Stimulated activated CD4-positive, alpha-beta T cell treated with anti-CD3 and anti-CD28 coated beads, TNF-alpha, amount 100 ng/mL, for 24 hours (primary cell): ENCODE measurements around the gene IGF2R.
"Not testable (repeated sequence)": the region's sequence is repeated elsewhere in the genome, so short reads cannot be mapped to it uniquely, and the experiment has no call there.

Experiments
- DNase-seq, 3 experiments: peaks; one replicate each; pipeline ENCODE4 v3.0.0-alpha.2; 2020; ENCODE audit warnings: low read depth in 3 of 3

Gene IGF2R

GRCh38 chr6:160071805-160072690 is 103.2 kb downstream of the IGF2R start:
- DNase-seq, result no peak

DNA sequence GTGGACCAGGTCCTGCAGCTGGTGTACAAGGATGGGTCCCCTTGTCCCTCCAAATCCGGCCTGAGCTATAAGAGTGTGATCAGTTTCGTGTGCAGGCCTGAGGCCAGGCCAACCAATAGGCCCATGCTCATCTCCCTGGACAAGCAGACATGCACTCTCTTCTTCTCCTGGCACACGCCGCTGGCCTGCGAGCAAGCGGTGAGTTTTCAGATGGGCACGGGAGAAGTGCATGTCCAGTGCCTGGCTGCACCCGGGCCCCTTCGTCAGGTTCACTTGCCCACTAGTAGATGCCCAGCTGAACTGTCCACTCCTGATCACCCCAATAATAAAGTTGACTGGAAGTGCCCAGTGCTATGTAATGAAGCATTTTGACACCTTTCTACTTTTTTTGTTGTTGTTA is 104.4 kb downstream of the IGF2R start:
- no peak for DNase-seq

DNA sequence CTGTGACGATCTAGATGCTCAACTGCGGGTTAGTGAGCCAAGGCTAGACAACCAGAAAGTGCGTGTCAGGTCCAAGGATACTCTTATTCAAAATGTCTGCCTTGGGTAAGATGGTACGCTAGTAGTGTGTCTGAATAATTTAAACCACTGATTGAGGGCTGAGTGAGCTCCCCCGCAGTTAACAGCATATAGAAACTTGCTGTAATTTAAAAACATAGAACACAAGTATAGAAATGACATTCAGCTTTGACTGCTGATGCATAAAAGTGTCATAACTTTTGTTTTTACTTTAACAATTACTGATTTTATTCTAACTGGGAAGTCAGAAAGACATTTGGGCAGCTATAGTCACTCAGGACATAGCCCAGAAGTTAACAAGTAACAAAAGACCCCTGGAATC is 107.1 kb downstream of the IGF2R start:
- DNase-seq, result no peak

DNA sequence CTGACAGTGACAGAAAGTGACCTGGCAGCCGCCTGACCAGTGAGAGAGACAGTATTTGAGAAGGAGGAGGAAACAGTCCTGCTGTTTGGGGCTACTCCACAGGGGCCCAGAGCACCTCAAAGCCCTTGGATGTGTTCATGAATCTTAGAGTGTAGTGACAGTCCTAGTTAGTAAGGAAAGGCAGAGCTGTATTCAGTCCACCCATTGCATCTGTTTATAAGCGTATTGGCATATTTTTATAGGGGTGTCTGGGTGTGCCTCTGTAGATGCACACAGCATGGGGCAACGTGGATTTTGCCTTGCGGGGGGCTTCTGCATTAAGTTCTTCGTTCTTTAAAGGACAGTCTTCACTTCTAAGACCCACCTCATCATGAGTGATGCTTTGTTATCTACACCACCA is 108.1 kb downstream of the IGF2R start:
- no peak for DNase-seq

GRCh38 chr6:160077526-160077925 is 108.6 kb downstream of the IGF2R start:
- DNase-seq, result no peak

- DNase-seq, result no peak
Measured at GRCh38 chr6:160078883-160079685, 110.2 kb downstream of the IGF2R start.

DNA sequence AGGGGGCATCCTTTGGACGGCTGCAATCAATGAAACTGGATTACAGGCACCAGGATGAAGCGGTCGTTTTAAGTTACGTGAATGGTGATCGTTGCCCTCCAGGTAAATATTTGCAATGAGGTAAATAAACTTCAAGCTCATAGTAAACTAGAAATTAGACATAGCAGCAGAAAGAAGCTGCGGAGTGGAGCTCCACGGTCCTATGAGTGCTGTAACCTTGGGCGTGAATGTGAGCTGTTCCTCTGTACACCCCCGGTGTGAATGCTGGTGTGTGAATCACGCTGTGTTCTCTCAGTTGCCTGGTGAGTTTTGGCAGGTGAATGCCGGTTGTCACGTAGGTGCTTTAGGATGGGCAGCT is 110.8 kb downstream of the IGF2R start:
- no peak for DNase-seq

DNA sequence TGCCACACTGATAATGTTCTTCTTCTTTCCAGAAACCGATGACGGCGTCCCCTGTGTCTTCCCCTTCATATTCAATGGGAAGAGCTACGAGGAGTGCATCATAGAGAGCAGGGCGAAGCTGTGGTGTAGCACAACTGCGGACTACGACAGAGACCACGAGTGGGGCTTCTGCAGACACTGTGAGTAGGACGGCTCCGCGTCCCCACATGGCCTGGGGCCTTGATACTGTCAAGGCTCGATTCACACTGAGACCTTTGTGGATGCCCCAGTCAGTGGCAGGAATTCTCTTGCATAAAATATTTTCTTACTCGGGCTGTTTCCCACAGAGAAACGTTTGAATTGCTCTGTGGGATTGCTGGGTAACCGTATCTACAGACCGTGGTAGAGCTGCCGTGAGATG is 111.2 kb downstream of the IGF2R start:
- DNase-seq, result no peak

- no peak for DNase-seq
Measured at GRCh38 chr6:160081398-160081797, 112.5 kb downstream of the IGF2R start.

DNA sequence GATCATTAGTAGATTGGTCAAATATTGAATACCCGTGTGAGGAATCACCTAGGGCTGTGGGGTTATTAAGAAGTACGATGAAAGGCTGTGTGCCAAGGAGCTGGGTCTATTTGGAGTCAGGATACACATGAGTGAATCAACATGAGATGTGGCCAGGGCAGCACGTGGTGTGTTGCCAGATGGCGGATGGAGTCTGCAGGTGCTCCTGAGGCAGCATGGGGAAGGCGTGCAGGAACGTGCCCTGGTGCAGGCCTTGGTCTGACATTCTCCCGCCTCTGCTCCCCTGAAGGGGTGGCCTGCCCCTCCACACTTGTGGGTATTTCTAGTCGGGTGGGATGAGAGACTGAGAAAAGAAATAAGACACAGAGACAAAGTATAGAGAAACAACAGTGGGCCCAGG is 113.7 kb downstream of the IGF2R start:
- DNase-seq, result no peak

DNA sequence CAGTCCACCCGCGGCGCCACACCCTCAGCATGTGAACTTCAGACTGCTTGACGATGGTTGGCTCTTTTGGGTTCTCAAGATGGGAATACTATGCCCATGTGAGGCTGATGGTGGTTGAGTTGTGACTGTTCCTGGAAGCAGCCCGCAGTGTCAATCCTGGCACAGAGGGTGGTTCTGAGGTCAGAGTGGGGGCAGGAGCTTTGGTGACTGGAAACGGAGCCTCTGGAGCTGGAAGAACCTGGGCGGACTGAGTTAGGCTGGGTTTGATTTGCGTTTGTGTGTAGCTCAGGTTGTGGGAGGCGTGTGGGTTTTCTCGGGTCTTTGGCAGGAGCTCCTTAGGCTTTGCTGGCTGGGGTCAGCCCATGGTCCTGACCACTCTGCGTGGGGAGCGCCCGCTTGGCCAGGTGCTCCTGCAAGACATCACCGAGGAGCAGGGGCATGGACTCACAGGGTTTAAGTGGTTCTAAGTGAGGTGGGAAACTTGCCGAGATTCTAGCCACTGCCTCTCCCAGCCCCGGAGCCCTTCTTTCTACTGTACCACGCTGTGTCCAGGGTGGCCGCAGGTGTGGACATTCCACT is 115.4 kb downstream of the IGF2R start:
- DNase-seq, result no peak

GRCh38 chr6:160085226-160085625 is 116.3 kb downstream of the IGF2R start:
- no peak for DNase-seq

DNA sequence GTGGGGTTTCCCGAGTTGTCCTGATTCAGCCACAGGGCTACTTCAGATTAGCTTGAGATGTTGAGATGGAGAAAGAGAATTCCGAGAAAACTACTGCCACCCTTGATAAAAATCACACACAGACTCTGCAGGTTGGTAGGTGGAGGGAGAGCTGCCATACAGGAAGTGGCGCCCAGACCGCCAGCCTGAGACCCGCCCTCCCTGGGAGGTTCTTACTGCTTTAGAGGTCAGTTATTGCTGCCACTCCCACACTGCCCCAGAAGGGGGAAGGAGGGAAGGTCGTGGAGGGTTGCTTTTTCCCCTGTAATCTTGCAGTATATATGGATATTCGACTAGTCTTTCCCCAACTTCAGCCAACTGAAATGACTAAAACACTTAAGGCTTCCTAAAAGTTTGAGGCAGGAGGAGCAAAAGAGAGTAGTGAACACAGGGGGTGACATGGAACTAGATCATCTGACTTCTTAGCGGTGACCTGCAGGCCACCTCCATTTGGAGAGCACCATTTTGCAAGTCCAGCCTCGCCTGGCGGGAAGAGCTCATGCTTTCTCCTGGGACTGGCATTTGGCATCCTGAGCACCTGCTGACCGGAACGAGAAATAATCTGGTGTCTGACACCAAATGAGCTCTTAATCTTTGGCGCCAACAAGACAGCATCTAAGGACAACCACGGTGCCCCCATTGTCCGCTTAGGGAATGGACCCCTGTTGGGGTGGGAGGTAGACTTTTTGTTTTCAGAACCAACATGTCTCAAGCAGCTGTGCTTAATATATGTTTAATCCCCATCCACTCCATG is 117.0 kb downstream of the IGF2R start:
- DNase-seq, result no peak

GRCh38 chr6:160086754-160087153 is 117.9 kb downstream of the IGF2R start:
- no peak for DNase-seq

DNA sequence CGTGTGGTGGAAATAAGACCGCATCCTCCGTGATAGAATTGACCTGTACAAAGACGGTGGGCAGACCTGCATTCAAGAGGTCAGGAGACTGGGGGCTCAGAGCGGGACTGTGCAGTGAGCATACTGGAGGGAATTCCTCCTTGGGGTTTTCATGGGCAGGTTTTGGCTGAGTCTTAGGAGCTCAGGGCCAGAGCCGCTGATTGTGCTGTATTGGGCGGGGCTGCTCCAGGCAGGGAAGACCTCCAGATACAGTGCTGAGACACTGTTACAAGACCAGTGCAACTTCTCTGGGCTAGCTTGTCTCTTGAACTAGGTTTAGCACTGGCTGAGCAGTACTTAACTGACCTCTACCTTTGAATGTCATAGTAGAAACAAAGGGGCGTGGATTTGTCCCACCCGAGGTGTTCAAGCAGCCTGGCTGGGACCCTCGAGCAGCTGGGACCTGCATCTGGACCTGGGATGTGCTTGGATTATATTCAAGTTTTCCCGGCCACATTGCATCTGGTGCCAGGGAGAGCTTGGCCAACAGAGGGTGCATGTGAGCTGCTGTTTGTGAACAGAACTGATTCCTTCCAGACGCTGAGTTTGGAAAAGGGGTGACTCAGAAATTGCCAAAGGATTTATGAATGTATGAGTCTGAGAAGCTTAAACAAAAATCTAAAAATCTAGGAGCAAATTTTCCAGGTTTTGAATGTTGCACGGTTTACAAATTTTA is 119.3 kb downstream of the IGF2R start:
- no peak for DNase-seq

DNA sequence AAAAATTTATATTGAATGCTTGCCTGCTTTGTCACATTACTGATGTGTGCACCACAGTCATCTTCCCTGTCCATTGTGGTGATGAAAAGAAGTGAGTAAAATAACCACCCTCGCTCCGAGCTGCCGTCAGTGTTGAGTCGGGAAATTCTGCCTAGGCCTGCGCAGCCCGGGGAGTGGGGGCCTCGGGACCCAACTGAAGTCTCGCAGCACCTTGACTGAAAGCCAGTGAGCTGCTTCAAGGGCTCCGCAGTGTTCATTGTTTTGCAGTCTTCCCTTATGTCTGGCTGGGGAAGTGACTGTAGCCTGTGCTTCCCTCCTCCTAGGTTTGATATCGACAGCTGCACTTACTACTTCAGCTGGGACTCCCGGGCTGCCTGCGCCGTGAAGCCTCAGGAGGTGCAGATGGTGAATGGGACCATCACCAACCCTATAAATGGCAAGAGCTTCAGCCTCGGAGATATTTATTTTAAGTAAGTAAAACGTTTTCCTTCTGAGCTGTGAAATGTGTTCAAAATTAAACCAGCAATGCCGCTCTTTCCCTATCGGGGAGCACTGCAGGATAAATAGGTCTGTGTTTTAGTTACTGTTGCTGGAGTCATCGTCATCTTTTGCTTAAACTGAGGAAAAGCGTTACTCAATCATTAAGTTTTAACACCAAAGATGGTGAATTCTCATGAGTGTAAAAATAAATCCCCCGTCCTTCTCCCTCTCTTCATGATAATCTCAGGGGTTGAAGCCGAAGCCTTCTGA is 120.1 kb downstream of the IGF2R start:
- no peak for DNase-seq

GRCh38 chr6:160089534-160089897 is 120.6 kb downstream of the IGF2R start:
- no peak for DNase-seq

DNA sequence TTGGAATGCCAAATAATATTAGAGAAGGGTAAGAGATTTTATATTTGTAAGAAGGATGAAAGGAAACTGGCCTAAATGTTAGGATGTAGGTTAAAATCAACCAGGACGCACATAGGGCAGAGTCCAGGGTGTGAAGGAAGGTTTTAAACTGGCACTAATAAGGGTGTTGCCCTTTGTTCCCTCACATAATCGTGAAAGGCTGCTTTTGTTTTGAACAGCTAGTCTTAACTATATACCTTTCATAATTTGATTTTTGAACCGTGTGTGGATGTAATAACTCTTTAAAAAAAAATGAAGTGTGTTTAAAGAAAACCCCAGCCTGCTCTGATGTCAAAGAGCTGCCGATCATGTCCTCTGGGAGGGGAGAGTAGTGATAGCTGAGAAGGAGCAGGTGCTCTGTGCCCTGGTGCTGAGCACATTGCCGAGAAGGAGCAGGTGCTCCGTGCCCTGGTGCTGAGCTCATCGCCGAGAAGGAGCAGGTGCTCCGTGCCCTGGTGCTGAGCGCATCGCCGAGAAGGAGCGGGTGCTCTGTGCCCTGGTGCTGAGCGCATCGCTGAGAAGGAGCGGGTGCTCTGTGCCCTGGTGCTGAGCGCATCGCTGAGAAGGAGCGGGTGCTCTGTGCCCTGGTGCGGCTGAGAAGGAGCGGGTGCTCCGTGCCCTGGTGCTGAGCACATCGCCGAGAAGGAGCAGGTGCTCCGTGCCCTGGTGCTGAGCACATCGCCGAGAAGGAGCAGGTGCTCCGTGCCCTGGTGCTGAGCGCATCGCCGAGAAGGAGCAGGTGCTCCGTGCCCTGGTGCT is 121.8 kb downstream of the IGF2R start:
- not testable (repeated sequence) for DNase-seq

DNA sequence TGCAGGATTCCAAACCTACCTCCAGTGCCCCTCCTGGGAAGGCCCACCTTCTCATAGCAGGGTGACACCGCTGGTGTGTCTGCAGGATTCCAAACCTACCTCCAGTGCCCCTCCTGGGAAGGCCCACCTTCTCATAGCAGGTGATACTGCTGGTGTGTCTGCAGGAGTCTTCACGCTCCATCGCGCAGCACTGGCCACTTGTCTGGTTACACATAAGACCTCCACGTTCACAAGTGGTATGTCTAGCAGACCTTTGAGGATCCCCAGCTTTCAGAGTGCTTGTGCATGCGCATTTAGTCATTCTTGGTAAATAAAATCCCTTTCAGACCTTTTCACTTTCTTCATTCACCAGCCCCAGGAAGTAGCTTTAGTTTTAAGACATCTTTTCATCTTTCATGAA is 123.3 kb downstream of the IGF2R start:
- not testable (repeated sequence) for DNase-seq

DNA sequence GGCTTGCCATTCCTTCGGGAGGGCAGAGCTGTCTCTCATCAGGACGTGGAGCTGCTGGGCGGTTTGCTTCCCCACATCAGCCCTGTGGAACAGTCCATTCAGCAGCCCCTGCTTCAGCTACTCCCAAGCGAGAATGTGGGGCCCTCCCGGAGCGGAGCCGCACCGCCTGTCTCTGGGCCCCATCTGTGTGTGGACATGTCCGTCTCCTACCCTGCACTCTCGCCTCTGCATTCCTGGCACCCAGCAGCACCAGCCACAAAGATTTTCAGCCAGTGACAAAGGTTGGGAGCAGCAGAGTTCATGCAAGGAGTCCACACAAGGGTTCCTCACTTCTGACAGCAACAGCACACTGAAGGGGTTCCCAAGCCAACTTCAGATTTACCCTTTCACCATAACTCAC is 123.7 kb downstream of the IGF2R start:
- DNase-seq, result no peak
